Gastroesophageal sphincter (tissue), 4 donors: Measurements from ENCODE around the gene ATP10A. TPM values are rescaled to one million over a fixed set of nuclear protein-coding genes. Genes with fewer than 3 reads are reported as not detected.

ENCODE experiments used
- ATAC-seq: fragments of 150-250 bp; one replicate; pipeline ENCODE4 v1.9.1; 2016; ENCODE audit warnings: mild to moderate bottlenecking, moderate library complexity
- H3K27ac ChIP-seq, 4 donors: fragments of 200-600 bp; sonication (generic) in 3 of 4; 1 replicate in 3 of 4; 2 replicates in 1 of 4; pipeline ENCODE4 v1.5.1; 2016 to 2019
- H3K27me3 ChIP-seq: fragments of 200-600 bp; sonication (generic); one replicate; pipeline ENCODE4 v1.5.1; 2019
- H3K36me3 ChIP-seq, 2 donors: fragments of 200-600 bp; sonication (generic); one replicate each; pipeline ENCODE4 v1.5.1; 2019; ENCODE audit warnings: control low read depth in 1 of 2
- H3K4me1 ChIP-seq, 3 donors: fragments of 200-600 bp; sonication (generic); 1 replicate in 2 of 3; 2 replicates in 1 of 3; pipeline ENCODE4 v1.5.1; 2016 to 2019; ENCODE audit warnings: control low read depth in 2 of 3
- H3K4me3 ChIP-seq, 2 donors: fragments of 200-600 bp; sonication (generic); one replicate each; pipeline ENCODE4 v1.5.1; 2019; ENCODE audit warnings: mild to moderate bottlenecking in 1 of 2, moderate library complexity in 1 of 2
- H3K9me3 ChIP-seq, 3 donors: fragments of 200-600 bp; sonication (generic); one replicate each; pipeline ENCODE4 v1.5.1; 2017 to 2019; ENCODE audit warnings: control low read depth in 2 of 3
- CTCF ChIP-seq, 4 experiments: fragments of 200-600 bp in 2 of 4; fragments of 450-650 bp in 2 of 4; sonication (generic) in 1 of 4; IDR thresholded peaks; one replicate each; pipeline ENCODE4 v1.5.1; 2017 to 2019; ENCODE audit warnings: antibody characterized with exemption in 4 of 4, mild to moderate bottlenecking in 2 of 4, moderate library complexity in 2 of 4
- EP300 ChIP-seq: sonication (generic); formaldehyde crosslinking; IDR thresholded peaks from one replicate; pipeline ENCODE4 v1.6.1; 2017; ENCODE audit warnings: antibody characterized with exemption, mild to moderate bottlenecking
- POLR2A ChIP-seq, 2 donors: fragments of 450-650 bp; IDR thresholded peaks; one replicate each; pipeline ENCODE4 v1.6.1; 2017; ENCODE audit warnings: antibody characterized with exemption in 2 of 2, mild to moderate bottlenecking in 2 of 2, moderate library complexity in 1 of 2
- POLR2AphosphoS5 ChIP-seq: sonication (generic); formaldehyde crosslinking; IDR thresholded peaks from one replicate; pipeline ENCODE4 v1.6.1; 2017; ENCODE audit warnings: antibody characterized with exemption
- WGBS, 2 donors: methylation state at CpG; one replicate each; pipeline ENCODE4 v1.1.5; 2018; ENCODE audit warnings: low coverage in 1 of 2; 5-methylcytosine and 5-hydroxymethylcytosine counted together
- total RNA-seq, 4 donors: library from RNA; depleted of rRNA; stranded (reverse); fragments of >200 nt; gene quantifications; one replicate each; pipeline ENCODE4 v1.1.0, GENCODE V29; 2016

The ATP10A gene
- total RNA-seq, 4 donors from 2014 or later: 22.9 to 41.8 (median 24.6) TPM

DNA sequence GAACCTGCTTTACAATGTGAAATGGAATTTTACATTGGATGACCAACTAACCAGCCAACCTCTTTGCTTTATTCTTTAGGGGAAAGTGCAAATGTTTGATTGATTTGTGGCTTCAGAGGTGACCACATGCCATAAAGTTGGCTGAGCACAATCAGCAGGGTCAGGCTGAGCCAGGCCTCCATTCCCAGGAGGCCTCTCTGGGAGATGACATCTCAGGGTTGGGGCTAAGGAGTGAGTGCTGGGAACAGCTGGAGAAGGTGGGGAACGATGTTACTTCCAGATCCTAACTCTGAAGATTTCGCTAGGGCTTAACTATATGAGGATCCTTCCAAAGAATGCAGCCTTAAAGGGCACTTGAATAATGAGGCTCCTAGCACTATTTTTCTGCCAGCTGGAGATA is 131.7 kb downstream of the ATP10A start:
- H3K4me1 ChIP-seq: peaks cover 4 to 34% (median 14%) of the 10 kb centered on the region in 3 donors
- no peak overlapping the region for H3K27ac ChIP-seq
- no peak for TF ChIP-seq CTCF (IDR thresholded peaks at IDR 0.05)
- TF ChIP-seq POLR2AphosphoS5: no peak
- no peak for TF ChIP-seq EP300
- TF ChIP-seq POLR2A (IDR thresholded peaks at IDR 0.05): no peak
- no peak overlapping the region for H3K4me3 ChIP-seq
- H3K36me3 ChIP-seq: peaks cover 0 to 22% of the 10 kb centered on the region in 2 donors
- 79 to 80% methylated on average over 1 to 2 of the region's 2 CpGs for WGBS, 2 donors
- H3K27me3 ChIP-seq: no peaks in the 10 kb centered on the region
- H3K9me3 ChIP-seq: no peaks in the 10 kb centered on the region
- ATAC-seq: no peak

DNA sequence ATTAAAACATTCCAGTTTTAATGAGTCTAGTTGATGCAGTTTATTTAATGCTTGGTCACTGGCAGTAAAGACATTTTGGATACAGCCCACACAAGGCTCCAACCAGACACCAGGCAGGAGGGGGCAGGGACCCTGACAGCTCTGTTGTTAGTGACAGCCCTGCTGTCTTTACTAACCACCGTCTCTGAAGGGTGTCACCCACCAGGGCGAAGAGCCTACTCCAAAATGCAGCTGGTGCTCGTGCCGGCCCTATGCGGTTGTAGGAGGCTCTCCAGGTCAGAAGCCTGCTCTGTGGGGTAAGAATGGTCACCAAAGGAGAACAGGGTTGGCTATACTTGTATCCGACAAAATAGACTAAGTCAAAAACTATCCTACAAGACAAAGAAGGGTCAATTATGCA is 132.2 kb downstream of the ATP10A start:
- H3K4me3 ChIP-seq: no peak overlapping the region
- no peaks in the 10 kb centered on the region for H3K27me3 ChIP-seq
- H3K27ac ChIP-seq: no peak overlapping the region
- WGBS, 2 donors: 89 to 100% methylated on average over 1 to 5 of the region's 6 CpGs
- no peak for ATAC-seq
- no peaks in the 10 kb centered on the region for H3K9me3 ChIP-seq
- no peak for TF ChIP-seq POLR2A (IDR thresholded peaks at IDR 0.05)
- no peak for TF ChIP-seq EP300
- no peak for TF ChIP-seq CTCF (IDR thresholded peaks at IDR 0.05)
- H3K36me3 ChIP-seq: peaks cover 0 to 25% of the 10 kb centered on the region in 2 donors
- H3K4me1 ChIP-seq: peaks cover 0 to 29% (median 9%) of the 10 kb centered on the region in 3 donors

DNA sequence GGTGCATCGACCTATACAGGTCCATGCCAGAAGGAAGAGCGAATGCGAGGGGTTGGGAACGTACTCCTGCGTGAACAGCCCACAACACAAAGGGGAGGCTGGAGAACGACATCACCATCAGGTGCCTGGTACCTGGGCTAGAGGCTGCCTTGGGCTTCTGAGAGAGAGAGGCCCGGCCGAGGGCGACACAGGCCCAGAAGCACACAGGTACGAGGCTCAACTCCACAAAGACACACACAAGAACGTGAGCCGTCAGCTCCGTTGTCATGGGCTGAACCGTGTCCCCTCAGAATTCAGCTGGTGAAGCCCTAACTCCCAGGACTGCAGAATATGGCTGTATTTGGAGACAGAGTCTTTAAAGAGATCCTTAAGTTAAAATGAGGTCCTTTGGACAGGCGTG is 134.3 kb downstream of the ATP10A start:
- Histone ChIP-seq H3K36me3 (peaks cover 0 to 28% of the 10 kb centered on the region in 2 donors), H3K27ac (no peak overlapping the region), H3K4me3 (no peak overlapping the region), H3K4me1 (peaks cover 0 to 8% (median 4%) of the 10 kb centered on the region in 3 donors), H3K9me3 (no peaks in the 10 kb centered on the region), H3K27me3 (no peaks in the 10 kb centered on the region)
- no peak for ATAC-seq
- 91 to 98% methylated on average over 5 to 6 of the region's 15 CpGs for WGBS, 2 donors
- TF ChIP-seq POLR2AphosphoS5 (no peak), POLR2A (IDR thresholded peaks at IDR 0.05) (no peak), CTCF (IDR thresholded peaks at IDR 0.05) (no peak), EP300 (no peak)

DNA sequence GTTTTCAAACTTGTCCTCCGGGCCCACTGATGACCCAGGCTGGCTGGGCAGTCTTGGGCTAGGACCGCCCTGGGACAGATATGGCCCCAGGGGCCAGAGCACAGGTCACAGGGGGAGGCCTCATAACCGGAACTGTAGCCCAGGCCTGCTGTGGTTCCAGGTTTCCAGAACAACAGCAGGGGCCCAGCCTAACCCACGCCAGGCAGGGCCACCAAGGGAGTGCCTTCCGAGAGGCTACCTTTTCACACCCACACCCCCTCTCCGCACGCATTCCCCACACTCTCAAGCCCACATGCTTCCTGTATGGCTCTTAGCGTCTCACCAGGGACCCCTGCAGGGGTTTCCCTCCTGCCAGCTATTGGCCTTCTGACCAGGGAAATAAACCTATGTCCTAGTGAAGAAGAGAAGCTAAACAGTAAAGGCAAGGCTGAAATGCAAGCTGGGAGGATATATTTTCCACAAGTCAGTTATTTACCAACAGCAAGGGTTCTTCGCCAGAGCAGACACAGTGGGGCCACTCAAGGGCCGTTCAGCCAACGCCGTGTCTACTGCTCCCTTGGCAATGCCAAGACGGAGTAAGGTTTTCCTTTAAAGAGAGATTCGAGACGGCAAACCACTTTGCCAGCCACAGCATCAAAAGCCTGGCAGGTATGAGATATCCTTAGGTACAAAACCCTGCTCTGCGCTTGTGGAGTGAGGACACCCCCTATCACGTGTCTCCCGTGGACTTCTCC is 135.1 kb downstream of the ATP10A start:
- no peak for ATAC-seq
- no peak for TF ChIP-seq POLR2A (IDR thresholded peaks at IDR 0.05)
- no peak for TF ChIP-seq CTCF (IDR thresholded peaks at IDR 0.05)
- no peak for TF ChIP-seq POLR2AphosphoS5
- no peak for TF ChIP-seq EP300
- no peak overlapping the region for H3K4me3 ChIP-seq
- WGBS, 2 donors: 71 to 83% methylated on average over 3 to 8 of the region's 18 CpGs
- no peak overlapping the region for H3K27ac ChIP-seq
- H3K9me3 ChIP-seq: no peaks in the 10 kb centered on the region
- H3K4me1 ChIP-seq: peaks cover 0 to 3% (median 0%) of the 10 kb centered on the region in 3 donors
- peaks cover 0 to 30% of the 10 kb centered on the region in 2 donors for H3K36me3 ChIP-seq
- H3K27me3 ChIP-seq: no peaks in the 10 kb centered on the region

DNA sequence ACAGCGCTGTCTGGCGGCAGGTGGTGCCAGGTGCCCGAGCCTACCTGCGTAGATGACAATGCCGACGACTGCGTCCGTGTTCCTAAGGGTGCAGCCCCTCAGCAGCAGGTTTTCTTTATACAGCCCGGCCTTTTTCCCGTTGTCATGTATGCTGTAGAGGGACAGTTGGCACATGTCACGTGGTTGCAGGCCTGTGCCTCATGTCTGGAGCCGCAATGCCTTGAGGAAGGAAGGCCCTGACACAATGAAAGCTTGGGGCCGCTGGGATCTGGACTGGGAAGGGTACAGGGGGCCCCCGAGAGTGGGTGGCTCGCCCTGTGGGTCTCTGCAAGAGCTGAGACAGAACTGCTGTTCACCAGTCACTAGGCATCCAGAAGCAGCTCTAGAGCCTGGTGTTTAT is 136.0 kb downstream of the ATP10A start:
- no peaks in the 10 kb centered on the region for H3K27me3 ChIP-seq
- H3K36me3 ChIP-seq: peaks cover 0 to 40% of the 10 kb centered on the region in 2 donors
- H3K4me1 ChIP-seq: peaks cover 0 to 4% (median 0%) of the 10 kb centered on the region in 3 donors
- no peak overlapping the region for H3K4me3 ChIP-seq
- WGBS, 2 donors: 95% methylated on average over 8 of the region's 15 CpGs; no CpG with 5 or more reads in 1 of the 2 donors
- no peak for TF ChIP-seq POLR2A (IDR thresholded peaks at IDR 0.05)
- TF ChIP-seq EP300: no peak
- TF ChIP-seq CTCF (IDR thresholded peaks at IDR 0.05): no peak
- no peak for TF ChIP-seq POLR2AphosphoS5
- ATAC-seq: no peak
- H3K9me3 ChIP-seq: no peaks in the 10 kb centered on the region
- H3K27ac ChIP-seq: no peak overlapping the region
